Omental fat pad (tissue), 4 donors: ENCODE results near the gene PXDN. TPM values are rescaled to one million over a fixed set of nuclear protein-coding genes. Genes with fewer than 3 reads are reported as not detected.
A peak's percentile ranks its signal among the peaks of the same experiment; 100 is the strongest.
"Not testable (repeated sequence)": the region's sequence is repeated elsewhere in the genome, so short reads cannot be mapped to it uniquely, and the experiment has no call there.

Experiments used
- ATAC-seq: fragments of 150-250 bp; one replicate; pipeline ENCODE4 v1.9.1; 2016; ENCODE audit warnings: mild to moderate bottlenecking, moderate library complexity; ENCODE audit not compliant: low FRiP score
- DNase-seq: peaks from one replicate; pipeline ENCODE4 v3.0.0-alpha.2; 2019; ENCODE audit warnings: low spot score
- CTCF ChIP-seq, 3 donors: fragments of 450-650 bp; IDR thresholded peaks; one replicate each; pipeline ENCODE4 v1.5.1; 2016 to 2017; ENCODE audit warnings: antibody characterized with exemption in 3 of 3, mild to moderate bottlenecking in 3 of 3, moderate library complexity in 2 of 3
- total RNA-seq, 4 donors: library from RNA; depleted of rRNA; stranded (reverse); fragments of >200 nt; gene quantifications; one replicate each; pipeline ENCODE4 v1.1.0, GENCODE V29; 2016

The PXDN gene
- total RNA-seq, 4 donors from 2014 or later: 81.2 to 228 (median 112) TPM

GRCh38 chr2:1708476-1709334, 35.6 kb downstream of the PXDN start:
- no peak for DNase-seq
- ATAC-seq: peak; percentile 16
- TF ChIP-seq CTCF (IDR thresholded peaks at IDR 0.05): no peak

- DNase-seq (no peak), ATAC-seq (peak; percentile 52)
- TF ChIP-seq CTCF (IDR thresholded peaks at IDR 0.05): no peak
These were observed 36.4 kb downstream of the PXDN start for GRCh38 chr2:1707771-1708418.

GRCh38 chr2:1706089-1706841, 38.0 kb downstream of the PXDN start:
- not testable (repeated sequence) for ATAC-seq, DNase-seq

- no peak for TF ChIP-seq CTCF (IDR thresholded peaks at IDR 0.05)
- no peak for DNase-seq
These were observed 38.7 kb downstream of the PXDN start for GRCh38 chr2:1705557-1706076.

GRCh38 chr2:1704631-1705556, 39.4 kb downstream of the PXDN start:
- no peak for TF ChIP-seq CTCF (IDR thresholded peaks at IDR 0.05)
- DNase-seq: no peak
- no peak for ATAC-seq

More at GRCh38 chr2:1705557-1706076, 38.7 kb downstream of the PXDN start:
- peak; percentile 30 for ATAC-seq

GRCh38 chr2:1702186-1702565, 42.1 kb downstream of the PXDN start:
- ATAC-seq (peak; percentile 15), DNase-seq (no peak)
- no peak for TF ChIP-seq CTCF (IDR thresholded peaks at IDR 0.05)
